Measurements from ENCODE around the gene ZBP1. TPM values are rescaled to one million over a fixed set of nuclear protein-coding genes. Genes with fewer than 3 reads are reported as not detected.

ZBP1 gene
- total and polyA plus RNA-seq, 10 of the 15 experiments (the other 5 are each of a cell fraction or from before 2014, with no cell fraction given), result 0.93 to 10.6 (median 4.8) TPM

GRCh38 chr20:57580478-57581201 lies 39.6 kb downstream of the ZBP1 start:
- SMC1A ChIA-PET (ENCODE audit: uncharacterized antibody, unreplicated experiment), result no interaction called here

More at GRCh38 chr20:57580478-57581201, 39.6 kb downstream of the ZBP1 start:
- Histone ChIP-seq H3K79me2 (ENCODE audit: control insufficient read depth, insufficient read depth, low read length) (no peaks in the 10 kb centered on the region), H3K36me3 (ENCODE audit: control insufficient read depth in 2 of 2, insufficient read depth in 2 of 2, low read length in 1 of 2) (no peaks in the 10 kb centered on the region), H3K4me2 (ENCODE audit: control insufficient read depth, insufficient read depth) (no peak overlapping the region), H3K9ac (ENCODE audit: control insufficient read depth, insufficient read depth, low read length) (no peak overlapping the region), H3K27me3 (replicated peaks in 1 of 2; ENCODE audit: control insufficient read depth in 2 of 2, insufficient read depth in 2 of 2, low read length in 1 of 2) (no peaks in the 10 kb centered on the region; a peak in 2 of 4 replicates), H3K4me1 (ENCODE audit: control insufficient read depth, insufficient read depth, low read length) (no peaks in the 10 kb centered on the region), H4K20me1 (ENCODE audit: control insufficient read depth, insufficient read depth) (no peaks in the 10 kb centered on the region), H3K27ac (ENCODE audit: control insufficient read depth, insufficient read depth) (no peak overlapping the region), H2AFZ (ENCODE audit: control insufficient read depth, low read depth, low read length) (no peak overlapping the region), H3K9me3 (replicated peaks; ENCODE audit: control insufficient read depth, insufficient read depth, low read length) (no peaks in the 10 kb centered on the region), H3K4me3 (no peak overlapping the region)
- WGBS (ENCODE audit: insufficient coverage, insufficient replicate concordance, low lambda C conversion rate, missing lambda C conversion rate), result 49% methylated on average over 12 of the region's 13 CpGs
- intact Hi-C loops (cut with micrococcal nuclease; ENCODE audit: unreplicated experiment) (no loop called here), in situ Hi-C loops (cut with MboI) (no loop called here)
- RAD21 ChIA-PET (ENCODE audit: unreplicated experiment), result interaction anchor here (1.7 kb wide), 1 partner anchor 82 kb away, joined by 4 read pairs; no protein-coding TSS in a partner anchor
- FAIRE-seq (no peak), DNase-seq (ENCODE audit: low read depth, low spot score) (no peak), ATAC-seq (no peak)
- CTCF ChIA-PET, result interaction anchor here (1.6 kb wide), 1 partner anchor 14 kb away, joined by 5 read pairs; no protein-coding TSS in a partner anchor
- BruUV-seq (replicated peaks), result no TSS peak
- TF ChIP-seq YY1 (IDR thresholded peaks at IDR 0.05; ENCODE audit: low read depth, low read length) (no peak), MLLT1 (IDR thresholded peaks at IDR 0.05) (no peak), STAT1 (conservative IDR thresholded peaks at IDR 0.05) (no peak), WRNIP1 (IDR thresholded peaks at IDR 0.05; ENCODE audit: borderline replicate concordance, low read depth, low read length) (no peak), USF1 (IDR thresholded peaks at IDR 0.05; ENCODE audit: borderline replicate concordance, extremely low read length, insufficient read depth, low read depth, low read length) (no peak)
- POLR2A ChIA-PET, result no interaction called here
